ENCODE data around the gene FARP1.

FARP1 gene

DNA sequence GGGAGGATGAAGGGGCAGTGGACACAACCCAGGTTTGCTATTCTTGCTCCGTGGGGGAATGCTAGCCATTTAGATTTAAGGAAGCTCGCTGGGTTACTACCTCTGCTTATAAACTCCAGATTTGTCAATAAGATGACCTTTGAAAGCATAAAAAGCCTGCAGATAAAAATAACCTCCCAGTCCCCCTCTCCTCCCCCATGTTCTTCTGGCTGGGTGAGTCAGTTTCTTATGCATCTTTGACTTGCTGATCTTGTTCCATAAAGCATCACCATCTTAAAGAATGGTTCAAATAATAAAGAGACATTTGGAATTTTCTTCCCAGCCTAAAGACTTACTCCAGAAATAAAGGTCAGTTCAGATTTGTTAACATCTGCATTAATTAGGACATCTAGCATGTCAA, 152.5 kb downstream of the FARP1 start (continued):
- TF ChIP-seq, protein P1, sequence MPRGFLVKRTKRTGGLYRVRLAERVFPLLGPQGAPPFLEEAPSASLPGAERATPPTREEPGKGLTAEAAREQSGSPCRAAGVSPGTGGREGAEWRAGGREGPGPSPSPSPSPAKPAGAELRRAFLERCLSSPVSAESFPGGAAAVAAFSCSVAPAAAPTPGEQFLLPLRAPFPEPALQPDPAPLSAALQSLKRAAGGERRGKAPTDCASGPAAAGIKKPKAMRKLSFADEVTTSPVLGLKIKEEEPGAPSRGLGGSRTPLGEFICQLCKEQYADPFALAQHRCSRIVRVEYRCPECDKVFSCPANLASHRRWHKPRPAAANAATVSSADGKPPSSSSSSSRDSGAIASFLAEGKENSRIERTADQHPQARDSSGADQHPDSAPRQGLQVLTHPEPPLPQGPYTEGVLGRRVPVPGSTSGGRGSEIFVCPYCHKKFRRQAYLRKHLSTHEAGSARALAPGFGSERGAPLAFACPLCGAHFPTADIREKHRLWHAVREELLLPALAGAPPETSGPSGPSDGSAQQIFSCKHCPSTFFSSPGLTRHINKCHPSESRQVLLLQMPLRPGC (tag by site-specific recombination; IDR thresholded peaks at IDR 0.05): no peak
- no peak for TF ChIP-seq ZNF302 (tag by site-specific recombination; IDR thresholded peaks at IDR 0.05; ENCODE audit: low read depth)

DNA sequence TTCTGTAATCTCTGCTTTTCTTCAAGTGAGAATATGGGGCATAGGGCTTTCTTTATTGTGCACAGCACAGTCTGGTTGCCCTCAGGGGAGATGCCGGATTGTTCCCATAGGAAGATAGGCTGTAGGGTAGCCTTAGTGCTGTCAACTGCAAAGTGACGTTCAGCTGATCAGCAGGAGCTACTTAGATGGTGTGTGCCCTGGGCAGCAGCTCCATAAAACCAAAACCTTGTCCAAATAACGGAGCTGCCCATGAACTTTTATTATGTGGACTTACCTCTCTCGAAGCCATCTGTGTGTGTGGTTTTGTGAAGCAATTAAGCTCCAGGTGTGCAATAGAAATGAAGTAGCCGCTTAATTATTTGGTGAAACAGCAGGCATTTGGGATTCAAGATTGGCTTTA, 154.2 kb downstream of the FARP1 start:
- no peak overlapping the region for H3K27ac ChIP-seq (ENCODE audit: extremely low read depth, low read depth, low read length)
- ChIA-PET POLR2A (no interaction called here), CTCF (no interaction called here)
- no peaks in the 10 kb centered on the region for H3K36me3 ChIP-seq (ENCODE audit: control insufficient read depth in 2 of 2, insufficient read depth in 1 of 2, low read length in 2 of 2)
- no peak for TF ChIP-seq ZFHX2 (tag by site-specific recombination; conservative IDR thresholded peaks at IDR 0.05)
- TF ChIP-seq ZIC2 (tag by site-specific recombination; IDR thresholded peaks at IDR 0.05): peak; percentile 95
- peak; percentile 89 for TF ChIP-seq FEZF1 (tag by site-specific recombination; IDR thresholded peaks at IDR 0.05)
- no peak for TF ChIP-seq ZNF10 (tag by site-specific recombination; IDR thresholded peaks at IDR 0.05)
- no peak for TF ChIP-seq ZNF157 (tag by site-specific recombination; IDR thresholded peaks at IDR 0.05)
- 0 out of 2 replicates have a peak, but pooled peaks have one; percentile 12 for TF ChIP-seq IKZF3 (tag by site-specific recombination; IDR thresholded peaks at IDR 0.05)
- peaks cover 15% of the 10 kb centered on the region for H3K4me1 ChIP-seq (ENCODE audit: control insufficient read depth, insufficient read depth, low read length)
- H3K4me3 ChIP-seq (ENCODE audit: low read depth, low read length): no peak overlapping the region
- H3K9me3 ChIP-seq (ENCODE audit: control insufficient read depth, insufficient read depth, low read depth, low read length): no peaks in the 10 kb centered on the region

DNA sequence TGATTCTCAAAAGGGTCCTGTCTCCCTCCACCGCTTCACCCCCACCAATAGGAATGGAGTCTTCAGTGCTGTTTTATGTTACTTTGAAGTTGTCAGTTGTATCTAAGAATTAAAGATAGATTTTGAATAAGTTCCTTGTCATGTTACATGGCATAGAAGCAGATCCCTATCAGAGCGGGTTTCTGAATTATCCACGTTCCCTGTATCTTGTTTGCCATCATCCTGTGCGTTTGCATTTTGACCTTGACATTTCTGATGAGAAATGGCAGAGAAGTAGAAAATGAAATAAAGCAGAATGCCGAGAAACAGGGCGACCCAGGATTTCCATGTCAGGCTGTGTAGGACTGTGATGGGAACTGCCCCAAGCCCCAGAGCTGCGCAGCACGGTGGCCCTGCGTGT, 154.9 kb downstream of the FARP1 start:
- ChIA-PET CTCF (no interaction called here), POLR2A (no interaction called here)
- Histone ChIP-seq H3K36me3 (ENCODE audit: control insufficient read depth in 2 of 2, insufficient read depth in 1 of 2, low read length in 2 of 2) (no peaks in the 10 kb centered on the region), H3K27ac (ENCODE audit: extremely low read depth, low read depth, low read length) (no peak overlapping the region), H3K9me3 (ENCODE audit: control insufficient read depth, insufficient read depth, low read depth, low read length) (no peaks in the 10 kb centered on the region), H3K4me1 (ENCODE audit: control insufficient read depth, insufficient read depth, low read length) (peaks cover 21% of the 10 kb centered on the region), H3K4me3 (ENCODE audit: low read depth, low read length) (no peak overlapping the region)
- TF ChIP-seq, protein P2, sequence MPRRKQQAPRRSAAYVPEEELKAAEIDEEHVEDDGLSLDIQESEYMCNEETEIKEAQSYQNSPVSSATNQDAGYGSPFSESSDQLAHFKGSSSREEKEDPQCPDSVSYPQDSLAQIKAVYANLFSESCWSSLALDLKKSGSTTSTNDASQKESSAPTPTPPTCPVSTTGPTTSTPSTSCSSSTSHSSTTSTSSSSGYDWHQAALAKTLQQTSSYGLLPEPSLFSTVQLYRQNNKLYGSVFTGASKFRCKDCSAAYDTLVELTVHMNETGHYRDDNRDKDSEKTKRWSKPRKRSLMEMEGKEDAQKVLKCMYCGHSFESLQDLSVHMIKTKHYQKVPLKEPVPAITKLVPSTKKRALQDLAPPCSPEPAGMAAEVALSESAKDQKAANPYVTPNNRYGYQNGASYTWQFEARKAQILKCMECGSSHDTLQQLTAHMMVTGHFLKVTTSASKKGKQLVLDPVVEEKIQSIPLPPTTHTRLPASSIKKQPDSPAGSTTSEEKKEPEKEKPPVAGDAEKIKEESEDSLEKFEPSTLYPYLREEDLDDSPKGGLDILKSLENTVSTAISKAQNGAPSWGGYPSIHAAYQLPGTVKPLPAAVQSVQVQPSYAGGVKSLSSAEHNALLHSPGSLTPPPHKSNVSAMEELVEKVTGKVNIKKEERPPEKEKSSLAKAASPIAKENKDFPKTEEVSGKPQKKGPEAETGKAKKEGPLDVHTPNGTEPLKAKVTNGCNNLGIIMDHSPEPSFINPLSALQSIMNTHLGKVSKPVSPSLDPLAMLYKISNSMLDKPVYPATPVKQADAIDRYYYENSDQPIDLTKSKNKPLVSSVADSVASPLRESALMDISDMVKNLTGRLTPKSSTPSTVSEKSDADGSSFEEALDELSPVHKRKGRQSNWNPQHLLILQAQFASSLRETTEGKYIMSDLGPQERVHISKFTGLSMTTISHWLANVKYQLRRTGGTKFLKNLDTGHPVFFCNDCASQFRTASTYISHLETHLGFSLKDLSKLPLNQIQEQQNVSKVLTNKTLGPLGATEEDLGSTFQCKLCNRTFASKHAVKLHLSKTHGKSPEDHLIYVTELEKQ (tag by site-specific recombination; IDR thresholded peaks at IDR 0.05; ENCODE audit: borderline replicate concordance): no peak
- TF ChIP-seq ZNF621 (tag by site-specific recombination; IDR thresholded peaks at IDR 0.05) (no peak), ZNF202 (tag by site-specific recombination; IDR thresholded peaks at IDR 0.05; ENCODE audit: borderline replicate concordance) (no peak), IKZF3 (tag by site-specific recombination; IDR thresholded peaks at IDR 0.05) (no peak), ZNF324 (tag by site-specific recombination; IDR thresholded peaks at IDR 0.05) (no peak), ZNF433 (tag by site-specific recombination; IDR thresholded peaks at IDR 0.05; ENCODE audit: low read depth) (no peak), ZNF175 (tag by site-specific recombination; IDR thresholded peaks at IDR 0.05) (no peak), ZNF501 (tag by site-specific recombination; IDR thresholded peaks at IDR 0.05) (no peak), ZNF660 (tag by site-specific recombination; IDR thresholded peaks at IDR 0.05) (no peak), GLIS1 (tag by site-specific recombination; IDR thresholded peaks at IDR 0.05) (no peak), ZNF623 (tag by site-specific recombination; IDR thresholded peaks at IDR 0.05) (no peak)
- TF ChIP-seq, protein P3, sequence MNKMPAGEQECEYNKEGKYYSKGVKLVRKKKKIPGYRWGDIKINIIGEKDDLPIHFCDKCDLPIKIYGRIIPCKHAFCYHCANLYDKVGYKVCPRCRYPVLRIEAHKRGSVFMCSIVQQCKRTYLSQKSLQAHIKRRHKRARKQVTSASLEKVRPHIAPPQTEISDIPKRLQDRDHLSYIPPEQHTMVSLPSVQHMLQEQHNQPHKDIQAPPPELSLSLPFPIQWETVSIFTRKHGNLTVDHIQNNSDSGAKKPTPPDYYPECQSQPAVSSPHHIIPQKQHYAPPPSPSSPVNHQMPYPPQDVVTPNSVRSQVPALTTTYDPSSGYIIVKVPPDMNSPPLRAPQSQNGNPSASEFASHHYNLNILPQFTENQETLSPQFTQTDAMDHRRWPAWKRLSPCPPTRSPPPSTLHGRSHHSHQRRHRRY (tag by site-specific recombination; IDR thresholded peaks at IDR 0.05): no peak
- TF ChIP-seq, protein P4, sequence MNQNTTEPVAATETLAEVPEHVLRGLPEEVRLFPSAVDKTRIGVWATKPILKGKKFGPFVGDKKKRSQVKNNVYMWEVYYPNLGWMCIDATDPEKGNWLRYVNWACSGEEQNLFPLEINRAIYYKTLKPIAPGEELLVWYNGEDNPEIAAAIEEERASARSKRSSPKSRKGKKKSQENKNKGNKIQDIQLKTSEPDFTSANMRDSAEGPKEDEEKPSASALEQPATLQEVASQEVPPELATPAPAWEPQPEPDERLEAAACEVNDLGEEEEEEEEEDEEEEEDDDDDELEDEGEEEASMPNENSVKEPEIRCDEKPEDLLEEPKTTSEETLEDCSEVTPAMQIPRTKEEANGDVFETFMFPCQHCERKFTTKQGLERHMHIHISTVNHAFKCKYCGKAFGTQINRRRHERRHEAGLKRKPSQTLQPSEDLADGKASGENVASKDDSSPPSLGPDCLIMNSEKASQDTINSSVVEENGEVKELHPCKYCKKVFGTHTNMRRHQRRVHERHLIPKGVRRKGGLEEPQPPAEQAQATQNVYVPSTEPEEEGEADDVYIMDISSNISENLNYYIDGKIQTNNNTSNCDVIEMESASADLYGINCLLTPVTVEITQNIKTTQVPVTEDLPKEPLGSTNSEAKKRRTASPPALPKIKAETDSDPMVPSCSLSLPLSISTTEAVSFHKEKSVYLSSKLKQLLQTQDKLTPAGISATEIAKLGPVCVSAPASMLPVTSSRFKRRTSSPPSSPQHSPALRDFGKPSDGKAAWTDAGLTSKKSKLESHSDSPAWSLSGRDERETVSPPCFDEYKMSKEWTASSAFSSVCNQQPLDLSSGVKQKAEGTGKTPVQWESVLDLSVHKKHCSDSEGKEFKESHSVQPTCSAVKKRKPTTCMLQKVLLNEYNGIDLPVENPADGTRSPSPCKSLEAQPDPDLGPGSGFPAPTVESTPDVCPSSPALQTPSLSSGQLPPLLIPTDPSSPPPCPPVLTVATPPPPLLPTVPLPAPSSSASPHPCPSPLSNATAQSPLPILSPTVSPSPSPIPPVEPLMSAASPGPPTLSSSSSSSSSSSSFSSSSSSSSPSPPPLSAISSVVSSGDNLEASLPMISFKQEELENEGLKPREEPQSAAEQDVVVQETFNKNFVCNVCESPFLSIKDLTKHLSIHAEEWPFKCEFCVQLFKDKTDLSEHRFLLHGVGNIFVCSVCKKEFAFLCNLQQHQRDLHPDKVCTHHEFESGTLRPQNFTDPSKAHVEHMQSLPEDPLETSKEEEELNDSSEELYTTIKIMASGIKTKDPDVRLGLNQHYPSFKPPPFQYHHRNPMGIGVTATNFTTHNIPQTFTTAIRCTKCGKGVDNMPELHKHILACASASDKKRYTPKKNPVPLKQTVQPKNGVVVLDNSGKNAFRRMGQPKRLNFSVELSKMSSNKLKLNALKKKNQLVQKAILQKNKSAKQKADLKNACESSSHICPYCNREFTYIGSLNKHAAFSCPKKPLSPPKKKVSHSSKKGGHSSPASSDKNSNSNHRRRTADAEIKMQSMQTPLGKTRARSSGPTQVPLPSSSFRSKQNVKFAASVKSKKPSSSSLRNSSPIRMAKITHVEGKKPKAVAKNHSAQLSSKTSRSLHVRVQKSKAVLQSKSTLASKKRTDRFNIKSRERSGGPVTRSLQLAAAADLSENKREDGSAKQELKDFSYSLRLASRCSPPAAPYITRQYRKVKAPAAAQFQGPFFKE (tag by site-specific recombination; IDR thresholded peaks at IDR 0.05; ENCODE audit: borderline replicate concordance): no peak
- TF ChIP-seq, protein P5, sequence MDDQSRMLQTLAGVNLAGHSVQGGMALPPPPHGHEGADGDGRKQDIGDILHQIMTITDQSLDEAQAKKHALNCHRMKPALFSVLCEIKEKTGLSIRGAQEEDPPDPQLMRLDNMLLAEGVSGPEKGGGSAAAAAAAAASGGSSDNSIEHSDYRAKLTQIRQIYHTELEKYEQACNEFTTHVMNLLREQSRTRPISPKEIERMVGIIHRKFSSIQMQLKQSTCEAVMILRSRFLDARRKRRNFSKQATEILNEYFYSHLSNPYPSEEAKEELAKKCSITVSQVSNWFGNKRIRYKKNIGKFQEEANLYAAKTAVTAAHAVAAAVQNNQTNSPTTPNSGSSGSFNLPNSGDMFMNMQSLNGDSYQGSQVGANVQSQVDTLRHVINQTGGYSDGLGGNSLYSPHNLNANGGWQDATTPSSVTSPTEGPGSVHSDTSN (CRISPR knock-in tag; IDR thresholded peaks at IDR 0.05): no peak
